Skeletal muscle satellite cell (primary cell): ENCODE results near the gene CSRP1.
"Not testable (repeated sequence)": the region's sequence is repeated elsewhere in the genome, so short reads cannot be mapped to it uniquely, and the experiment has no call there.

Experiments
- H3K27me3 ChIP-seq: 2 replicates; pipeline ENCODE4 v1.7.0; 2013; ENCODE audit warnings: low read length; ENCODE audit not compliant: control insufficient read depth, insufficient read depth
- H3K36me3 ChIP-seq: 2 replicates; pipeline ENCODE4 v1.7.0; 2013; ENCODE audit warnings: mild to moderate bottlenecking, control low read depth, low read length; ENCODE audit not compliant: insufficient read depth
- H3K4me1 ChIP-seq: 2 replicates; pipeline ENCODE4 v1.7.0; 2013; ENCODE audit warnings: low read length; ENCODE audit not compliant: control insufficient read depth, insufficient read depth
- H3K4me2 ChIP-seq: 2 replicates; pipeline ENCODE4 v1.7.0; 2013; ENCODE audit warnings: mild to moderate bottlenecking, low read length
- H3K4me3 ChIP-seq: 2 replicates; pipeline ENCODE4 v1.7.0; 2013; ENCODE audit warnings: low read length
- H3K9ac ChIP-seq: 2 replicates; pipeline ENCODE4 v1.7.0; 2013; ENCODE audit warnings: mild to moderate bottlenecking, low read depth, low read length, moderate library complexity
- H3K9me3 ChIP-seq: replicated peaks from 2 replicates; pipeline ENCODE4 v1.7.0; 2013; ENCODE audit warnings: mild to moderate bottlenecking, control low read depth, low read length

Gene CSRP1

DNA sequence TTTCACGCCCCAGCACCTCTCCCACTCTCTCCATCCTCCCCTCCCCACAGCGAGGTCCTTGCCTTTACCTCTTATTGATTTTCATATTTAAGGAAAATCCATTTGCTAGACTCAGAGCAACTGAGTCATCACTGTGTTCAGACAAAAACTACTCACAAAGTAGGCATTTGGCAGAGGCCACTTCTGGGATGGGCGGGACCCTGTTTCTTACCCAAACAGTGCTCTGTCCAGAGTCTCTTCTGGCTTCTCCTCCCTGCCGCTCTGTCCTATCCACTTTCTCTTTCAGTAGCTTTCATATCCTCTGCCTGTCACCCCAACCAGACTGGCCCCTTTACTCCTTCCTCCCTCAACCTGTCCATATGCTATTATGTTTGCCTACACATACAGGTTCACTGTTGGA lies 29.6 kb upstream of the CSRP1 start:
- no peaks in the 10 kb centered on the region for H3K27me3 ChIP-seq
- peak overlapping the region; percentile 79 for H3K4me2 ChIP-seq
- peaks cover 60% of the 10 kb centered on the region for H3K4me1 ChIP-seq
- no peaks in the 10 kb centered on the region for H3K36me3 ChIP-seq
- peak overlapping the region; percentile 58 for H3K4me3 ChIP-seq
- H3K9me3 ChIP-seq: no peaks in the 10 kb centered on the region
- peak overlapping the region; percentile 51 for H3K9ac ChIP-seq

DNA sequence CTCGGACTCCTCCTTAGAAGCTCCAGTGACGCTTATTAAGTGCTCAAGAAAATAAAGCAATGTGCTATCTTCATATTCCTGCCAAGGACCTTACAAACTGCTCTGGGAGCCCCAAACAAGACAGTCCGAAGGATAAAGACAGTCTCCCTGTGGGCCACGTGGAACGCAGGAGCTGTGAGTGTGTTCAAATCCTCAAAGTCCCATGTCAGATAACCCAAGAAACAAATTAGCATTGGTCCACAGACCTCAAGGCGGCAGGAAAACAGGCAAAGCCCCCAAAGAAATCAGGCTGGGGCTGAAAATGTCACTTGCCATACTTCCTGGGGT lies 29.0 kb upstream of the CSRP1 start:
- no peaks in the 10 kb centered on the region for H3K27me3 ChIP-seq
- H3K9ac ChIP-seq: peak overlapping the region; percentile 4
- H3K4me2 ChIP-seq: peak overlapping the region; percentile 62
- H3K4me3 ChIP-seq: no peak overlapping the region
- no peaks in the 10 kb centered on the region for H3K9me3 ChIP-seq
- H3K4me1 ChIP-seq: peaks cover 60% of the 10 kb centered on the region
- H3K36me3 ChIP-seq: no peaks in the 10 kb centered on the region

GRCh38 chr1:201535046-201535918 lies 28.4 kb upstream of the CSRP1 start:
- Histone ChIP-seq H3K4me3 (no peak overlapping the region), H3K4me2 (peak overlapping the region; percentile 62), H3K27me3 (no peaks in the 10 kb centered on the region), H3K9me3 (no peaks in the 10 kb centered on the region), H3K36me3 (no peaks in the 10 kb centered on the region), H3K4me1 (peaks cover 58% of the 10 kb centered on the region), H3K9ac (peak overlapping the region; percentile 24)

DNA sequence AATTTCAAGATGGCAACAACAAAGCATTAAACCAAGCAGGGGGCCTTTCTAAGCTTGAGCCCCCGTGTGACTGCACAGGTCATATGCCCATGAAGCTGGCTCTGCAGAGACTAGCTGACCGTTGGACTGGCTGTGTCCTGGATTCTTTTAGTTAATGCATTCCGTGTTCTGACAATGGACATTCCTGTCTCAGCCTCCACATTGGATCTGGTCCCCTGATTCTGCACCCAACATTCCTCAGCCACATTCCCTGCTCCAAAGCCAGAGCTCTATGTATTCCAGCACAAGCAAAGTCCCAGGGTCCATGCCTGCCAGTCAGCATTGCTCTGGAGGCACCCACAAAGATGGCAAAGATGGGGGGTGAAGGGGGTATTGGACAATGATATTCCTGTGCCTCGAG lies 26.9 kb upstream of the CSRP1 start:
- Histone ChIP-seq H3K4me2 (no peak overlapping the region), H3K9me3 (no peaks in the 10 kb centered on the region), H3K36me3 (no peaks in the 10 kb centered on the region), H3K4me3 (no peak overlapping the region), H3K9ac (no peak overlapping the region), H3K27me3 (no peaks in the 10 kb centered on the region), H3K4me1 (peaks cover 58% of the 10 kb centered on the region)

- Histone ChIP-seq H3K4me3 (no peak overlapping the region), H3K9me3 (no peaks in the 10 kb centered on the region), H3K27me3 (no peaks in the 10 kb centered on the region), H3K4me1 (peaks cover 39% of the 10 kb centered on the region), H3K36me3 (no peaks in the 10 kb centered on the region), H3K4me2 (peak overlapping the region; percentile 64), H3K9ac (peak overlapping the region; percentile 62)
Measured at GRCh38 chr1:201531551-201532425, 24.9 kb upstream of the CSRP1 start.

GRCh38 chr1:201530741-201531531 lies 24.0 kb upstream of the CSRP1 start:
- Histone ChIP-seq H3K4me2 (peak overlapping the region; percentile 64), H3K4me1 (peaks cover 32% of the 10 kb centered on the region), H3K27me3 (no peaks in the 10 kb centered on the region), H3K9me3 (no peaks in the 10 kb centered on the region), H3K36me3 (no peaks in the 10 kb centered on the region), H3K4me3 (peak overlapping the region; percentile 11), H3K9ac (peak overlapping the region; percentile 62)

DNA sequence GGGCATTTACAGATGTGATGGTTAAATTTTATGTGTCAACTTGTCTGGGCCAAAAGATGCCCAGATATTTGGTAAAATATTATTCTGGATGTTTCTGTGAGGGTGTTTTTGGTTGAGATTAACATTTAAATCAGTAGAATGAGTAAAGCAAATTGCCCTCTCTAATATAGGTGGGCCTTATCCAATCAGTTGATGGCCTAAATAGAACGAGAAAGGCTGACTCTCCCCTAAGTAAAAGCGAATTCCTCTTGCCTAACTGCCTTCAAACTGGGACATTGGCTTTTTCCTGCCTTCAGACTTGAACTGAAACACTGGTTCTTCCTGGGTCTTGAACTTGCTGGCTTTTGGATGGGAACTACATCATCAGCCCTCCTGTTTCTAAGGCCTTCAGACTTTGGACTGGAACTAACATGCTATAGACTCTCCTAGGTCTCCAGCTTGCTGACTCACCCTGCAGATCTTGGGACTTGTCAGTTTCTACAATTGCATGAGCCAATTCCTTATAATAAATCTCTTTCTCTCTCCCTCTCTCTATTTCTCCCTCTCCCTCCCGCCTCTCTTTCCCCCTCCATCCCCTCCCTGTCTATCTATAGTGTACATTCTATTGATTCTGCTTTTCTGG lies 21.8 kb upstream of the CSRP1 start:
- Histone ChIP-seq H3K4me2 (no peak overlapping the region), H3K27me3 (no peaks in the 10 kb centered on the region), H3K4me3 (no peak overlapping the region), H3K36me3 (no peaks in the 10 kb centered on the region), H3K4me1 (peaks cover 16% of the 10 kb centered on the region), H3K9me3 (no peaks in the 10 kb centered on the region), H3K9ac (no peak overlapping the region)

DNA sequence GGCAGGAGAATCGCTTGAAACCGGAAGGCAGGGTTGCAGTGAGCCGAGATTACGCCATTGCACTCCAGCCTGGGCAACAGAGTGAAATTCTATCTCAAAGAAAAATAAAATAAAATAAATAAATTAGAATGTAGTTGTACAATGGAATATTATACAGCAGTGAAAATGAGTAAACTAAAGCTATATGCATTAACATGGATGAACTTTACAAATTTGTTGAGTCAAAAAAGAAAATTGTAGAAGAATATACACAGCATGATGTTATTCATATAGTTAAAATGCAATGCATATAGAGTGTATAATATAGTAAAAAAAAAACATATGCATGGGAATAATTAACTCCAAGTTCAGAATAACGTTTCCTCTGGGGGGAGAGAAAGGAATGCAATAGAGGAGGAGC lies 21.0 kb upstream of the CSRP1 start:
- H3K36me3 ChIP-seq: no peaks in the 10 kb centered on the region
- H3K4me1 ChIP-seq: peaks cover 16% of the 10 kb centered on the region
- H3K9ac ChIP-seq: no peak overlapping the region
- H3K4me3 ChIP-seq: no peak overlapping the region
- no peak overlapping the region for H3K4me2 ChIP-seq
- no peaks in the 10 kb centered on the region for H3K9me3 ChIP-seq
- H3K27me3 ChIP-seq: no peaks in the 10 kb centered on the region

GRCh38 chr1:201525193-201525778 lies 18.4 kb upstream of the CSRP1 start:
- Histone ChIP-seq H3K36me3 (no peaks in the 10 kb centered on the region), H3K9me3 (no peaks in the 10 kb centered on the region), H3K4me3 (no peak overlapping the region), H3K27me3 (no peaks in the 10 kb centered on the region), H3K9ac (no peak overlapping the region), H3K4me1 (no peaks in the 10 kb centered on the region), H3K4me2 (no peak overlapping the region)

DNA sequence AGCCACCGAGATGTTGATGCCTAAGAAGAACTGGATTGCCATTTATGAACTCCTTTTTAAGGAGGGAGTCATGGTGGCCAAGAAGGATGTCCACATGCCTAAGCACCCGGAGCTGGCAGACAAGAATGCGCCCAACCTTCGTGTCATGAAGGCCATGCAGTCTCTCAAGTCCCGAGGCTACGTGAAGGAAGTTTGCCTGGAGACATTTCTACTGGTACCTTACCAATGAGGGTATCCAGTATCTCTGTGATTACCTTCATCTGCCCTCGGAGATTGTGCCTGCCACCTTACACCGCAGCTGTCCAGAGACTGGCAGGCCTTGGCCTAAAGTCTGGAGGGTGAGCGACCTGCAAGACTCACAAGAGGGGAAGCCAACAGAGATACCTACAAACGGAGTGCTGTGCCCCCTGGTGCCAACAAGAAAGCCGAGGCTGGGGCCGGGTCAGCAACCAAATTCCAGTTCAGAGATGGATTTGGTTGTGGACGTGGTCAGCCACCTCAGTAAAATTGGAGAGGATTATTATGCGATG lies 13.2 kb upstream of the CSRP1 start:
- H3K4me2 ChIP-seq, H3K27me3 ChIP-seq, H3K4me1 ChIP-seq, H3K9me3 ChIP-seq, H3K4me3 ChIP-seq, H3K36me3 ChIP-seq, H3K9ac ChIP-seq: not testable (repeated sequence)
